Measurements from ENCODE around the gene FXYD7.

DNA sequence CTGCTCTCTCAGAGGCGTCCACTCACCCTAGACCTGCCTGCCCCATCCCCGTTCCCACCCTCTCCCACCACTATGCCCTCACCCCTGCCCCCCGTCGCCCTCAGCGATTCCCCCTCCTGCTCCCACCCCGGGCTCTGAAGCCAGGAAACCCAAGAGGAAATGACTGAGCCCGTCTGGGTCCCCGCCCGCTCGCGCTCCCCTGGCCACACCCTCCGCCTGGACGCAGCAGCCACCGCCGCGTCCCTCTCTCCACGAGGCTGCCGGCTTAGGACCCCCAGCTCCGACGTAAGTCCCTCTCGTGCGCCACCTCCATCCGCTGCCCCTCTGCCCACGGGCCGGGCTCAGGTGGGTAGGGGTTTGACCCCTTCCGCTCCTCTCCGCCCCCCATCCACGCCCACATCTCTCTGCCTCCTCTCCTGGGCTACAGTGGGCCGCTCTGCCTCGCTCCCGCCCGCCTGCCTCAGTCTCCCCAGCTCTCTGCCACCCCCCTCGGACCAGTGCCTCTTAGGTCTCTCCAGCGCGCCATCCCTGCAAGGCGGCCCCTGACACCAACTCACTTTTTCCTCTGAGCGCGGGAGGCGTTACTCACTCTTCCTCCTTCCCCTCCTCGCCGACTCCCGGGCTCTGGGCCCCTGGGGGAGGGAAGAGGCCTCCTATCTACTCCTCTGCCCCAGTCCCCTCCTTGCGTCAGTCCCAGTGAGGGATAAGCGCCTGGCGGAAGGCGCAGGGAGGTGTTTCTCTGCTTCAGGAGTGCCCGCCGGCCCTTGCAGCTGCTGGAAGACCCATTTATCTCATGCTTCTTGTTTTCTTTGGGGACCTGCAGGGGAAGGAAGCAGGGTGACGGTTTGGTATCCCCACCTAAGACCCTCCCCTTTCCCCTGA lies 11.7 kb downstream of the FXYD7 start, which contains the start of gene FXYD5:
- TF ChIP-seq POLR2AphosphoS5 (IDR thresholded peaks at IDR 0.05; ENCODE audit: low read depth, low read length) (0 out of 2 replicates have a peak, but pooled peaks have one; percentile 49), TAF1 (IDR thresholded peaks at IDR 0.05; ENCODE audit: borderline replicate concordance, insufficient read depth, low read length) (no peak), SIN3A (IDR thresholded peaks at IDR 0.05; ENCODE audit: borderline replicate concordance, insufficient read depth, low read length) (no peak)
- TF ChIP-seq, protein P1, sequence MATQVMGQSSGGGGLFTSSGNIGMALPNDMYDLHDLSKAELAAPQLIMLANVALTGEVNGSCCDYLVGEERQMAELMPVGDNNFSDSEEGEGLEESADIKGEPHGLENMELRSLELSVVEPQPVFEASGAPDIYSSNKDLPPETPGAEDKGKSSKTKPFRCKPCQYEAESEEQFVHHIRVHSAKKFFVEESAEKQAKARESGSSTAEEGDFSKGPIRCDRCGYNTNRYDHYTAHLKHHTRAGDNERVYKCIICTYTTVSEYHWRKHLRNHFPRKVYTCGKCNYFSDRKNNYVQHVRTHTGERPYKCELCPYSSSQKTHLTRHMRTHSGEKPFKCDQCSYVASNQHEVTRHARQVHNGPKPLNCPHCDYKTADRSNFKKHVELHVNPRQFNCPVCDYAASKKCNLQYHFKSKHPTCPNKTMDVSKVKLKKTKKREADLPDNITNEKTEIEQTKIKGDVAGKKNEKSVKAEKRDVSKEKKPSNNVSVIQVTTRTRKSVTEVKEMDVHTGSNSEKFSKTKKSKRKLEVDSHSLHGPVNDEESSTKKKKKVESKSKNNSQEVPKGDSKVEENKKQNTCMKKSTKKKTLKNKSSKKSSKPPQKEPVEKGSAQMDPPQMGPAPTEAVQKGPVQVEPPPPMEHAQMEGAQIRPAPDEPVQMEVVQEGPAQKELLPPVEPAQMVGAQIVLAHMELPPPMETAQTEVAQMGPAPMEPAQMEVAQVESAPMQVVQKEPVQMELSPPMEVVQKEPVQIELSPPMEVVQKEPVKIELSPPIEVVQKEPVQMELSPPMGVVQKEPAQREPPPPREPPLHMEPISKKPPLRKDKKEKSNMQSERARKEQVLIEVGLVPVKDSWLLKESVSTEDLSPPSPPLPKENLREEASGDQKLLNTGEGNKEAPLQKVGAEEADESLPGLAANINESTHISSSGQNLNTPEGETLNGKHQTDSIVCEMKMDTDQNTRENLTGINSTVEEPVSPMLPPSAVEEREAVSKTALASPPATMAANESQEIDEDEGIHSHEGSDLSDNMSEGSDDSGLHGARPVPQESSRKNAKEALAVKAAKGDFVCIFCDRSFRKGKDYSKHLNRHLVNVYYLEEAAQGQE (IDR thresholded peaks at IDR 0.05; ENCODE audit: insufficient read depth in 1 of 2, low read depth in 2 of 2, low read length in 2 of 2): no peak
